NCI-H526 (cell line): ENCODE results near the gene TRIP10.
"Not testable (repeated sequence)": the region's sequence is repeated elsewhere in the genome, so short reads cannot be mapped to it uniquely, and the experiment has no call there.

Experiments
- DNase-seq, 2 experiments: peaks; one replicate each; lab custom pipeline; 2025; lab: John Stamatoyannopoulos, UW

The TRIP10 gene

GRCh38 chr19:6794686-6795431 lies 55.4 kb downstream of the TRIP10 start:
- DNase-seq, result no peak

GRCh38 chr19:6796278-6796677 lies 56.8 kb downstream of the TRIP10 start:
- DNase-seq, result no peak

- no peak for DNase-seq
These were observed 58.2 kb downstream of the TRIP10 start for GRCh38 chr19:6797646-6798045.

- DNase-seq, result not testable (repeated sequence)
These were observed 60.8 kb downstream of the TRIP10 start for GRCh38 chr19:6800160-6800790.

- DNase-seq, result no peak
These were observed 61.6 kb downstream of the TRIP10 start for GRCh38 chr19:6800991-6801484.
